HG02588 (cell line): ENCODE measurements around the gene IFITM1.
"Not testable (repeated sequence)": the region's sequence is repeated elsewhere in the genome, so short reads cannot be mapped to it uniquely, and the experiment has no call there.

Experiments used
- ATAC-seq: cut with Tn5 transposase; IDR thresholded peaks from one replicate; pipeline ENCODE4 v1.9.1; 2021; ENCODE audit warnings: mild to moderate bottlenecking, moderate library complexity; ENCODE audit not compliant: unreplicated experiment

IFITM1 gene

DNA sequence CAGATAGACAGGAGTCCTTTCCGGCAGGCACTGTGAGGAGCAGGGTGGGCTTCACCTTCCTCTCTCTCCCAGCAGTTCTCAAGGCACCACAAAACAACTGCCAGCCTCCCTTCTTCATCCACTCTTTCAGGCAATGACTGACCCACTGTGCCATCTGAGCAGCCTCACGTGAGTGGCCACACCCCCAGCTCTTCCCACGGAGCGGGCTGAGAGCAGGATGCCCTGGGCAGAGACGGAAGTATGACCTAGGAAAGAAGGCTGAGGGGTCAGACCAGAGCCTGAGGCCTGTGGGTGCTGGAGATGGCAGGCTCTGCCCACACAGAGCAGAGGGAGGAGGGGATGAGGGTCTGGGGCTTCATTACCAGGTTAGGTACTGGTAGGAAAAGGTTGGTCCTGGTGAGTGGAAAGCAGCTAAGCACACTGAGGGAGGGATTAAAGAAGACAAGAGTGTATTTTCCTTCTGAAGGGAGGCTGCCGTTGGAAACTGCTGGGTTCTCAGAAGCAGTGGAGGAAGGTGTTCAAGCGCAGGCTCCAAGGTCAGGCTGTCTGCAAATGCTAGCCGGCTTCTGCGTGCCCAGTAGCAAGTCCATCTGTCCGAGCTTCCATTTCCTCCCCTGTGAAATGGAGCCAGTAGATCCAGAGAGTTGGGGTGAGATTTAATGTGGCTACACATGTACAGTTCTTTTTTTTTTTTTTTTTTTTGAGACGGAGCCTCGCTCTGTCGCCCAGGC lies 31.0 kb upstream of the IFITM1 start:
- no peak for ATAC-seq

DNA sequence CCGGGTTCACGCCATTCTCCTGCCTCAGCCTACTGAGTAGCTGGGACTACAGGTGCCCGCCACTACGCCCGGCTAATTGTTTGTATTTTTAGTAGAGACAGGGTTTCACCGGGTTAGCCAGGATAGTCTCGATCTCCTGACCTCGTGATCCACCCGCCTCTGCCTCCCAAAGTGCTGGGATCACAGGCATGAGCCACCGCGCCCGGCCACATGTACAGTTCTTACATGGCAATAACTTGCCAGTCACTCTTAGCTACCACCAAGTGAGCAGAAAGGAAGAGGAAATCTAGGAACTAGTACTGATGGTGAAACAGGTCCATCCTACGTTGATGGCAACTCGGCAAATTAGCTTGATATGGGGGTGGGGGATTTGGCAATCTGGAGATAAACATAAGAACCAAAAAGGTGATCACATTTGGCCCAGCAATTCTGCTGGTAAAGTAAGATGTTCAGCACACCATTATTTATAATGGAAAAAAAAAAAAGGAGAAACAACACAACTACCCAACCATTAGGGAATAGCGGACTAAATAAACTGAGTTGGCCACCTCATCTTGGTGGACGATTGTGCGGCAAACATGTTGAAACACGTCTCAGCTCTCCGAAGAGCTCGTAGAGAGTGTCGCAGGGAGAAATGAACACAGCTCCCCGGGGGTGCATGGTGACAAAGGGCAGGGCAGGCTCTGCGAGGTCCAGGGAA lies 30.3 kb upstream of the IFITM1 start:
- ATAC-seq = no peak

DNA sequence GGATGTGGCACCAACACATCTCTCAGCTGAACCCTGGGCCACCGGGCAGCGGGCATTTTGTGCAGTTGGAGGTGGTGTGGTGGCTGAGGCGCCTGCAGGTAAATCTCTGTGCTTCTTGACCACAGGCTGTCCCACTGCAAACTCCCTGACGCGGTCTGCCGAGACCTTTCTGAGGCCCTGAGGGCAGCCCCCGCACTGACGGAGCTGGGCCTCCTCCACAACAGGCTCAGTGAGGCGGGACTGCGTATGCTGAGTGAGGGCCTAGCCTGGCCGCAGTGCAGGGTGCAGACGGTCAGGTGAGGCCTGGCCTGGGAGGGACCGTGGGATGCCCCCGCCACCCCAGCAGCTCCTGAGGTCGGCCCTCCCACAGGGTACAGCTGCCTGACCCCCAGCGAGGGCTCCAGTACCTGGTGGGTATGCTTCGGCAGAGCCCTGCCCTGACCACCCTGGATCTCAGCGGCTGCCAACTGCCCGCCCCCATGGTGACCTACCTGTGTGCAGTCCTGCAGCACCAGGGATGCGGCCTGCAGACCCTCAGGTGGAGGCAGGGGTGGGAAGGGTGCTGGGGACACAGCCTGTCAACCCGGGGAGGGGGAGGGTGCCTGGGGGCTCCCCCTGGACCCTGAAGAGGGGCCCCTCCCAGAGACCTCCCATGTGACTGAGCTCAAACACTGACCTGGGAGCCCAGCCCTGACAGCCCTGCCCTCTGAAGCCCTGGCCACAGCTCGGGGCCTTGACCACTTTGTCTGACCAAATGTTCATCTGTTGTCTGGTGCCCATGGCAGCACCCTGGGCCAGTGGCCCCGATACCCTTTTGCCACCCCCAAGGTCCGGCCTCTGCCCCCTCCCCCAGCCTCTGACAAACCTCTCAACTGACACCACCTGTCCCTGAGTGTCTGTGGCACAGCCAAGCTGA lies 29.5 kb upstream of the IFITM1 start:
- ATAC-seq = no peak

DNA sequence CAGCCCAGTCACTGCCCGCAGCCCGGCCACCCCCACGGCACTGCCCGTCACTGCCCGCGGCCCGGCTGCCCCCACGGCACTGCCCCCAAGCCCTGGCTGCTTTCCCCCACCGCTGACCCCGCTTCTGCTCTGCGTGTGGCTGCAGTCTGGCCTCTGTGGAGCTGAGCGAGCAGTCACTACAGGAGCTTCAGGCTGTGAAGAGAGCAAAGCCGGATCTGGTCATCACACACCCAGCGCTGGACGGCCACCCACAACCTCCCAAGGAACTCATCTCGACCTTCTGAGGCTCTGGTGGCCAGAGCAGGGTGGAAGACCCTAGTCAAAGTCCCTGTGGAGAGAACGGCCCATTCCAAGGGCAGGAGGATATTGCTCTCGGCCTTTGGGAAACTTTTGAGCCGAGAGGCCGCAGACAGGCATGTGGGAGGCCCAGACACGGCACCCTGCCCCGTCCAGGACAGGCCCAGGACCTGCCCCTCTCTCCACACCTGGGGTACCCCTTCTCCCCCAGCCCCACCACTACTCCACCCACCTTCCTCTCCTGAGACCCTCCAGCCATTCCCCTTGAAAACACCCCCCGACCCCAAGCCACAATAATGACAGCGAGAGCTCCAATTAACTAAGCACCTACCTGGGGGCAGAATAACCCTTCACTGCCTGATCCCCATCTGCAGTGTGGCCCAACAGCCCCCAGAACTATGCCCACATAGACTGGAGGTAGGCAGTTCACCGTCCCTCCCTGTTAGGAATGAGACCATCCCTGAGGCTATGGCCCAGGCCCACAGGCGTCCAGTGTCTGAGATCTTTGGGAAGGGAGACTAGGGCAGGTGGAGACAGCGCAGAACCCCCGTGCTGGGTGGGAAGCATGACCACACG lies 28.6 kb upstream of the IFITM1 start:
- ATAC-seq = no peak

DNA sequence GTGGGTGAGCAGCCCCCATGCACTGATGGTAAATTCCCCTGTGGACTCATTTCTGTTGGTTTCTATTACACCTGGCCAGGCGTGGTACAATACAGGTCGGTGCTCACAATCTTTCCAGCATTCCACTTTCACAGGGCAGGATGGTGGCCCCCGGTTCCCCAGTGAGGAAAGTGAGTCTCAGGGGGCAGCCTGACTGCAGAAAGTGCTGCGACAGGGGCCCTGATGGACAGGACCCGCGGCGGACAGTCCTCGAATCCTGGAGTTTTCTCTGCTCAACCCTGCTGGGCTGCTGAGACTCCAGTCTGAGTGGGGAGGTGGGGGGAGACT lies 28.0 kb upstream of the IFITM1 start:
- ATAC-seq = no peak

DNA sequence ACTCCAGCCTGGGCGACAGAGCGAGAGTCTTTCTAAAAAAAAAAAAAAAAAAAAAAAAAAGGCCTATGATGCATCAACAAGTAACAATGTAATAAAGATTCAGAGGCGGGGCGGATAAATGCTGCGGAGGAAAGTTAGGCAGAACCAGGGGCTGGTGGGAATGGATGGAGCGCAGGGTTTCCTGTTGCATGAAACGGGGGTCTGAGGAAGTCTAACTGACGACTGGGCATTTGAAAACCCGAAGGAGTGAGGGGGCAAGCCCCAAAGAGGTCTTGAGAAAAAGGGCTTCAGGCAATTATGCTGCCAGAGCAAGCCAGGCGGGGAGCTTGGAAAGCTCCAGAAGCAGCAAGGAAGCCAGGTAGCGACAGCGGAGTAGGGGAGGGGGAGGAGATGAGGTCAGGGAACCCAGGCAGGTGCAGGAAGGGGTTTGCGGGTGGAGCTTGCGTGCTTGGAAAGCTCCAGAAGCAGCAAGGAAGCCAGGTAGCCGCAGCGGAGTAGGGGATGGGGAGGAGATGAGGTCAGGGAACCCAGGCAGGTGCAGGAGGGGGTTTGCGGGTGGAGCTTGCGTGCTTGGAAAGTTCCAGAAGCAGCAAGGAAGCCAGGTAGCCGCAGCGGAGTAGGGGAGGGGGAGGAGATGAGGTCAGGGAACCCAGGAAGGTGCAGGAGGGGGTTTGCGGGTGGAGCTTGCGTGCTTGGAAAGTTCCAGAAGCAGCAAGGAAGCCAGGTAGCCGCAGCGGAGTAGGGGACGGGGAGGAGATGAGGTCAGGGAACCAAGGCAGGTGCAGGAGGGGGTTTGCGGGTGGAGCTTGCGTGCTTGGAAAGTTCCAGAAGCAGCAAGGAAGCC lies 26.6 kb upstream of the IFITM1 start:
- not testable (repeated sequence) for ATAC-seq

DNA sequence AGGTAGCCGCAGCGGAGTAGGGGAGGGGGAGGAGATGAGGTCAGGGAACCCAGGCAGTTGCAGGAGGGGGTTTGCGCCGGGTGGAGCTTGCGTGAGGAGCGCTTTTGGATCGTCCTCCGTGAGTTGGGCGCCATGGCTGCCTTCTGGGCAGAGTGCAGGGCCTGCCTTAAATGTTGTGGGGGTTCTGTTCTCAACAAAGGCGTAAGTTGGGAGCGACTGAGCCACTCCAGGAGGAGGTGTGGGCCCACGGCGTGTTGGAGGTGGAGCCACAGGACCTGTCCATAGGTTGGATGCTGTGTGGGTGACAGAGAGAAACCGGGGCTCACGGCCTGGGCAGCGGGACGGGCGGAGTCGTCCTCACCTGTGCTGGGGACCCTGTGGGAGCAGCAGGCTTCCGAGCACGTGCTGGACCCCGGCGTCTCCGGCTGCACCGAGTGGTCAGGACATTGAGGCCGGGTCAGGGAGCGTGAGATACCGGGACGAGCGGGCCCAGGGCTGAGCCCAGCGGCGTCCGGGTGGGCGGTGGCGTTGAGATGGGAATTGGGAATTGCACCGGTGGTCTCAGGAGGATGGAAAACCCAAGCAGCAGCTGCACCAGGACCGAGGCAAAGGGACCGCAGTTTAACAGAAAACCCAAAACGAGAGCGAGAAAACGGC lies 25.9 kb upstream of the IFITM1 start:
- ATAC-seq = no peak

DNA sequence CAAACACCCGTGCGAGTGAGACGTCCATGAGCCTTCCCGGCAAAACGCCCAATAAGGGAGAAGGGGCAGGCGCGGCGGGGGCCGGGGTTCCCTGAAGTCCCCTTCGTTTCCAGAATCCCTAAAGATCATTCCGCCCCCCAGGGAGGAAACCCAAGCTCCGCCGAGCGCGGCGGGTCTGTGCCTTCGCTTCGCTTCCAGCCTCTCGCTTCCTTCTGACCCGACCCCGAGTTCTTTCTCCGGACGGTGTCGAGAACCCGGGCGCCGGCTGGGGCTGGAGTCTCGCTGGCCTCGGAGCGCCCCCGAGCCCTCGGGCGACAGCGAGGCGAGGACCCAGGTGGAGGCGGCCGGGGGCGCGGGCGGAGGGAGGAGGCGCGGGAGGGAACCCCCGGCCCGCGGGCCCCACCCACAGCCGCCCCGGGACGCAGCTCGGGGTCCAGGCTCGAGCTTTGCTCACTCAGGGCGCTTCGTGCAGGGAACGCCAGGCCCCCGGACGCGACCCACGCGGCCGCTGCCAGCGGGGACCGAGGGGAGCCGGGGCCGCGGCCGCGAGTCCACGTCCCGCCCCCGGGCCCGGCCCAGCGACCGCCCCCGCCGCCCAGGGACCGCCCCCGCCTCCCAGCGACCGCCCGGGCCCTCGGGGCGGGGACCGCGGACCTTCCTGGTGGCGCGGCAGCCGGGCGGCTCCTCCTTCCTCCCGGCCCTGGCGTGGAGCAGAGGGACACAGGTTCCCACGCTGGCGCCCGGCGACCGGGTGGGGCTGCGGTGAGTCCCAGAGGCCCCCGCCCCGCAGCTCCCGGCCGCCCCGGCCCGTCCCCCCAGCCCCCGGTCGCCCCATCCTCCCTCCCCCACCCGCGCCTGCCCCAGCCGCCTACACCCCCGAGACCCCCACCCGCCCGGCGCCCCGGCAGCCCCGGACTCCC lies 25.1 kb upstream of the IFITM1 start, which contains the start of gene PGGHG:
PGGHG (plus strand) TSS at position 649 of the 920 bp plus-strand sequence. CDS start 691 bp downstream, outside the sequence.
- ATAC-seq = peak; percentile 56

DNA sequence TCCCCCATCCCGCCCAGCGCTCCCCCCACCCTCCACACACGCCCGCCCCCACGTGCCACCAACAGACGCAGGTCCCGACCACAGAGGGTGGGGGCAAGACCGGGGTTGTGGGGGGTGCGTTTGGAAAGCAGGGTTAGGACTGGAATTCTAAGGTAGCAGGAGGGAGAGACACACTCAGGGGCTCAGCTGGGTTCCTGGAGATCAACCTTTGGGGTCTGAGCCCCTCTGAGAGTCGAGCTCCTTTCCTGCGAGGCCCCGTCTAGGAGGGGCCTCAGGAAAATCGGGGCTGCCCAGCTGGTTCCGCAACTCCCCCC lies 24.5 kb upstream of the IFITM1 start:
- no peak for ATAC-seq

DNA sequence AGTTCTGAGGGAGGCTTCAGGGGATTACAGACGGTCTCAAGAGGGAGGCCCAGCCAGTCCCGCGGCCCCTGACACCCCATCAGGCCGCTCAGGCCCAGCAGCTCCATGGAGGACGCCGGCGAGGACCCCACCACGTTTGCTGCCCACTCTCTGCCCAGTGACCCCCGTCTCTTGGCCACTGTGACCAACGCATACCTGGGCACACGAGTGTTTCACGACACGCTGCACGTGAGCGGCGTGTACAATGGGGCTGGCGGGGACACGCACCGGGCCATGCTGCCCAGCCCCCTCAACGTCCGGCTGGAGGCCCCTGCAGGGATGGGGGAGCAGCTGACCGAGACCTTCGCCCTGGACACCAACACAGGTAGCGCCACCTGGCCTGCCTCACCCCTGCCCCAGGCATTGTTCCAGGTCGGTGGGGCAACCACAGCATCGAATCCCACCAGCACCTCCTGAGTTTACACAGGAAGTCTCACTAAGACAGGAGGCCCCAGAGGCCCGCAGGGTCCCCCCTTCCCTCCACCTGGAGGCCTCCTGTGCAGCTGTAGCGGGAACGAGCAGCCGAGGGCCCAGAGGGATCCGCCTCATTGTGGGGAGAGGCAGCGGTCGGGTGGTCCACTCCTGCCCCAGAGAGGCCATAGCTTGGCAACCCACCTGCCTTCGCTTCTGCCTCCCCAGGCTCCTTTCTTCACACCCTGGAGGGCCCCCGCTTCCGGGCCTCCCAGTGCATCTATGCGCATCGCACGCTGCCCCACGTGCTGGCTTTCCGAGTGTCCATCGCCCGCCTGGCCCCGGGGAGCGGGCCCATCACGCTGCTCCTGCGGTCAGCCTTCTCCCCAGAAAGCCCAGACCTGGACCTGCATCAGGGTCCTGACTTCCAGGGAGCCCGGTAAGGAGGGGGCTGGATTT lies 23.9 kb upstream of the IFITM1 start:
- ATAC-seq = no peak

DNA sequence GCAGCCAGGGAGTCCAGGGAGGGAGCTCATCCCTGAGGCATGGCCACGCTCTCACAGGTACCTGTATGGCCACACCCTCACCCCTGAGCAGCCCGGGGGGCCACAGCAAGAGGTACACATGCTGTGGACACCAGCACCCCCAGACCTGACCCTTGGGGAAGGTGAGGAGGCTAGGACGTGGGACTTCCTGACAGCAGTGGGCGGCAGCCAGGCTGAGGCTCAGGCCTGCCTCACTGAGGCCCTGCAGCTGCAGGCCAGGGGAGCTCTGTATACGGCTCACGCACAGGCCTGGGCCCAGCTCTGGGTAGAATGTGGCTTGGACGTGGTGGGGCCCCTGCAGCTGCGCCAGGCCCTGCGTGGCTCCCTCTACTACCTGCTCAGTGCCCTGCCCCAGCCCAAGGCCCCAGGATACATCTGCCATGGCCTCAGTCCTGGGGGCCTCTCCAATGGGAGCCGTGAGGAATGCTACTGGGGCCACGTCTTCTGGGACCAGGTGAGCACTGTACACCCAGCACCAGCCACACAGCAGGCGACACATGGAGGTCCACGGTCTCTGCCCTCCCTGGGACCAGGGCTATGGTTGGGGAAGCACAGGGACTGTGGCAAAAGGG lies 23.1 kb upstream of the IFITM1 start:
- ATAC-seq = no peak

DNA sequence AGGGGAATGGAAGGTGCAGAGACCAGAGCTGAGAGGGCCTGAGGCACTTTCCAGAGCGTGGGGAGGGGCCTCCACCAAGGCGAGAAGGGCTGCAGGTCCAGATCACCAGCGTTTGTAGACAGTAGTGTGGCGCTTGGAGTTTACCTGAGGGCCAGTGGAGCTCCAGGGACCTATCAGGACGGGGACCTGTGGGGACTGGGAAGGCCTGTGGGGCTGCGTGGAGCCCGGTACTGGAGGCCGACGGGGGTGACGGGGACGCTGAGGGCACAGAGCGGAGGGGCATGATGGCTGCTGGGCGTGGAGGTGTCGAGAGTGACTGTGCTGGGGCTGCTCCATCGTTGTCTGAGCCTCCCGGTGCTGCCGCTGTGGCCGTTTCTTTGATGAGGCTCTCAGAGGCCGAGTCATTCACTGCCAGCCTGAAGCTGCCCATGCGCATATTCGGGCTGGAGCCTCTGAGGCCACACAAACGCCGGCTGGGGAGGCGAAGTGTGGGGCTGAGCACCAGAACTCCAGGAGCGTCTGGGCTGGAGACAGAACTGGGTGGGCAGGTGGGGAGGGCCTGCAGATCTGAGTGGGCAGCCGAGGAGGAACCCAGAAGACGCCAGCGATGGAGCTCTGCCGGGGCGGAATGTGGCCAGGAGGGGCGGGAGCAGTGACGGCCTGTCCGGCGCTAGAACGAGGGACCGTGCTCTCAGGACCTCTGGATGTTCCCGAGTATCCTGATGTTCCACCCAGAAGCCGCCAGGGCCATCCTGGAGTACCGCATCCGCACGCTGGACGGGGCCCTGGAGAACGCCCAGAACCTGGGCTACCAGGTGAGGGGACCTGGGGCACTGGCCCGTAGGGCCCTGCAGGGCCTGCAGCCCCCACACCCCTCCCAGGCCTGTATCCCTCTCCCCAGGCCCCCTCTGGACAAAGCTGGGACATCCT lies 22.3 kb upstream of the IFITM1 start:
- ATAC-seq = no peak

DNA sequence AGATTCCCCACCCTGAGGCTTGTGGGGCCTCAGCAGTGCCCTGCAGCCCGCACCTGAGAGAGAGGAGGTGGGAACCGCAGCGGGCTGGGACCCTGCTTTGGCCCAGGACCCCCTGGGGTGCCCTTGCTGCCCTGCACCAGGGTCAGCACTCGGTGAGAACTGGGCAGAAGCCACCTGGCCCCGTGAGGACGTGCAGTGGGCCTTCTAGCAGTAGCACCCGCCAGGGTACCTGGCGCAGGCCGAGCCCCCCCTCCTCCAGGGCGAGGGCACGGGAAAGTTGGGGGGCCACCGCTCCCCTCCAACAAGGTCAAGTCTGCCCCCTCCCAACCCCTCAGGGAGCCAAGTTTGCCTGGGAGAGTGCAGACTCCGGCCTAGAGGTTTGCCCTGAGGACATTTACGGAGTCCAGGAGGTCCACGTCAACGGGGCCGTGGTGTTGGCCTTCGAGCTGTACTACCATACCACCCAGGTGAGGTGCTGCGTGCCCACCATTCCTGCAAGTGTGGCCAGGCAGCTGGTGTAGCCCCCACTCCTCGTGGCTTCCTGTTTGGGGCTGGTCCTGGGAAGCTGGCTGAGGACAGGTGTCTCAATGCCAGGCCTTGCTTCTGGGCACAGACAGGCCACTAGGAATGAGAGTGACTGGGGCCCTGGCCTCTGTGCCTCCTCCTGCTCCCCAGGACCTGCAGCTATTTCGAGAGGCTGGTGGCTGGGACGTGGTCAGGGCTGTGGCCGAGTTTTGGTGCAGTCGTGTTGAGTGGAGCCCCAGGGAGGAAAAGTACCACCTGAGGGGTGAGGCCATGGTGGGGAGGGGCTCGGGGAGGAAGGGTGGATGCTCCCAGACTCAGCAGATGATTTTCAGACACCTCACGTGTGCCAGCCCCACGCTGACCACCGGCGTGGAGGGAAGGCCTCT lies 21.4 kb upstream of the IFITM1 start:
- no peak for ATAC-seq

DNA sequence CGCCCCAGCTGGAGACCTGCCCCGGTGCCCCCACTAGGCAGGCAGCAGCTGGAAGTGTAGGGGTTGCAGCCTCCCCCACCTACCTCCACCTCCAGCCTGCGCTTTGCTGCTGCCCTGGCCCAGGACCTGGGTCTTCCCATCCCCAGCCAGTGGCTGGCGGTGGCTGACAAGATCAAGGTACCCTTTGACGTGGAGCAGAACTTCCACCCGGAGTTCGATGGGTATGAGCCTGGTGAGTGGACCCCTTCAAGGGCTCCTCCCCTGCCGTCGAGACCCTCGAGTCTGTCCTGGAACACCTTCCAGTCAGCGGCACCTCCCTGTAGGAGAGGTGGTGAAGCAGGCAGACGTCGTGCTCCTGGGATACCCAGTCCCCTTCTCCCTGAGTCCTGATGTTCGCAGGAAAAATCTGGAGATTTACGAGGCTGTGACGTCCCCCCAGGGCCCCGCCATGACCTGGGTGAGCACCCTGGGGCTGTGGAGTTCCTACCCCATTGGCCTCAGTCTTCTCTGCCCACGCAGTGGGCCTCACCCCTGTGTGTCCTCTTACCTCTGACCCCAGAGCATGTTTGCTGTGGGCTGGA lies 20.5 kb upstream of the IFITM1 start:
- ATAC-seq = no peak
